Prostate gland (tissue), 2 donors: ENCODE data around the gene POLA2.

Experiments used
- POLR2A ChIP-seq: fragments of 450-650 bp; IDR thresholded peaks from one replicate; pipeline ENCODE4 v1.6.1; 2016; ENCODE audit warnings: antibody characterized with exemption, mild to moderate bottlenecking
- TF ChIP-seq, protein P1 (sequence below), 4 experiments: fragments of 200-600 bp in 2 of 4; fragments of 450-650 bp in 2 of 4; sonication (generic) in 2 of 4; IDR thresholded peaks; 1 replicate in 3 of 4; 2 replicates in 1 of 4; pipeline ENCODE4 v1.5.1; 2016 to 2019; ENCODE audit warnings: antibody characterized with exemption in 4 of 4, mild to moderate bottlenecking in 2 of 4, moderate library complexity in 2 of 4

- TF ChIP-seq, protein P1, sequence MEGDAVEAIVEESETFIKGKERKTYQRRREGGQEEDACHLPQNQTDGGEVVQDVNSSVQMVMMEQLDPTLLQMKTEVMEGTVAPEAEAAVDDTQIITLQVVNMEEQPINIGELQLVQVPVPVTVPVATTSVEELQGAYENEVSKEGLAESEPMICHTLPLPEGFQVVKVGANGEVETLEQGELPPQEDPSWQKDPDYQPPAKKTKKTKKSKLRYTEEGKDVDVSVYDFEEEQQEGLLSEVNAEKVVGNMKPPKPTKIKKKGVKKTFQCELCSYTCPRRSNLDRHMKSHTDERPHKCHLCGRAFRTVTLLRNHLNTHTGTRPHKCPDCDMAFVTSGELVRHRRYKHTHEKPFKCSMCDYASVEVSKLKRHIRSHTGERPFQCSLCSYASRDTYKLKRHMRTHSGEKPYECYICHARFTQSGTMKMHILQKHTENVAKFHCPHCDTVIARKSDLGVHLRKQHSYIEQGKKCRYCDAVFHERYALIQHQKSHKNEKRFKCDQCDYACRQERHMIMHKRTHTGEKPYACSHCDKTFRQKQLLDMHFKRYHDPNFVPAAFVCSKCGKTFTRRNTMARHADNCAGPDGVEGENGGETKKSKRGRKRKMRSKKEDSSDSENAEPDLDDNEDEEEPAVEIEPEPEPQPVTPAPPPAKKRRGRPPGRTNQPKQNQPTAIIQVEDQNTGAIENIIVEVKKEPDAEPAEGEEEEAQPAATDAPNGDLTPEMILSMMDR (IDR thresholded peaks at IDR 0.05) = no peak
- TF ChIP-seq POLR2A = no peak
Measured at GRCh38 chr11:65242389-65242788, 19.4 kb upstream of the POLA2 start.
